Measurements from ENCODE around the gene MX2.

The MX2 gene

GRCh38 chr21:41429925-41430491, 68.2 kb downstream of the MX2 start:
- no peak for DNase-seq (ENCODE audit: low spot score)
- no peak for TF ChIP-seq CTCF (IDR thresholded peaks at IDR 0.05; ENCODE audit: extremely low read depth, missing control alignments)

- peak; percentile 77 for DNase-seq (ENCODE audit: low spot score)
- no peak for TF ChIP-seq CTCF (IDR thresholded peaks at IDR 0.05; ENCODE audit: extremely low read depth, missing control alignments)
Observed at GRCh38 chr21:41431788-41432548, 70.1 kb downstream of the MX2 start.

GRCh38 chr21:41432562-41433460, 71.0 kb downstream of the MX2 start:
- DNase-seq (ENCODE audit: low spot score): no peak
- no peak for TF ChIP-seq CTCF (IDR thresholded peaks at IDR 0.05; ENCODE audit: extremely low read depth, missing control alignments)

- DNase-seq (ENCODE audit: low spot score): no peak
- TF ChIP-seq CTCF (IDR thresholded peaks at IDR 0.05; ENCODE audit: extremely low read depth, missing control alignments): no peak
Observed at GRCh38 chr21:41433566-41433965, 71.7 kb downstream of the MX2 start.

- DNase-seq (ENCODE audit: low spot score): no peak
- no peak for TF ChIP-seq CTCF (IDR thresholded peaks at IDR 0.05; ENCODE audit: extremely low read depth, missing control alignments)
Observed at GRCh38 chr21:41435706-41436105, 73.9 kb downstream of the MX2 start.

GRCh38 chr21:41437729-41438128, 75.9 kb downstream of the MX2 start:
- no peak for DNase-seq (ENCODE audit: low spot score)
- no peak for TF ChIP-seq CTCF (IDR thresholded peaks at IDR 0.05; ENCODE audit: extremely low read depth, missing control alignments)
